Prostate gland (tissue), 2 donors: Measurements from ENCODE around the gene DGKQ.

Experiments
- CTCF ChIP-seq, 4 experiments: fragments of 200-600 bp in 2 of 4; fragments of 450-650 bp in 2 of 4; sonication (generic) in 2 of 4; IDR thresholded peaks; 1 replicate in 3 of 4; 2 replicates in 1 of 4; pipeline ENCODE4 v1.5.1; 2016 to 2019; ENCODE audit warnings: antibody characterized with exemption in 4 of 4, mild to moderate bottlenecking in 2 of 4, moderate library complexity in 2 of 4
- POLR2AphosphoS5 ChIP-seq: sonication (generic); formaldehyde crosslinking; IDR thresholded peaks from one replicate; pipeline ENCODE4 v1.6.1; 2017; ENCODE audit warnings: antibody characterized with exemption

GRCh38 chr4:978957-979701, 5.8 kb upstream of the DGKQ start:
- TF ChIP-seq CTCF (IDR thresholded peaks at IDR 0.05) (no peak), POLR2AphosphoS5 (no peak)
